Left cardiac atrium (tissue), 4 donors: ENCODE measurements around the gene MARCHF10. TPM values are rescaled to one million over a fixed set of nuclear protein-coding genes. Genes with fewer than 3 reads are reported as not detected.

Source experiments
- ATAC-seq, 2 donors: fragments of 200-7000 bp; cut with Tn5 transposase; one replicate each; pipeline ENCODE4 v1.9.1; 2020; ENCODE audit warnings: mild to moderate bottlenecking in 2 of 2, moderate library complexity in 2 of 2
- DNase-seq: peaks from one replicate; pipeline ENCODE4 v3.0.0-alpha.2; 2020
- intact Hi-C, 2 donors: fragments of 100-400 bp; cut with DNase I; formaldehyde crosslinking; loops; one replicate each; pipeline versions ENCODE4 v1.14.1 to v1.15.1; 2022 to 2023
- total RNA-seq, 2 donors: library from RNA; stranded (reverse); fragmentation: NEBNext Ultra II Directional; extraction: Animal tissue kit (Norgen Biotek cat#: 25700); gene quantifications; one replicate each; pipeline ENCODE4 v1.2.1, GENCODE V29; 2021
- donor health status: DM: no; HTN: yes; CAD: no.
- donor health status: DM: no; HTN: yes; CAD: no; lungs with severe emphysema.
- donor health status: DM: yes; HTN: yes; CAD: no.
- donor health status: Dilated cardiomyopathy.

MARCHF10 gene
- total RNA-seq, 2 donors from 2014 or later = not detected

GRCh38 chr17:62674841-62675240 lies 133.3 kb downstream of the MARCHF10 start:
- intact Hi-C loops = loop anchor here (10.0 kb wide), 1 partner anchor 730 kb away; no protein-coding TSS in a partner anchor
- ATAC-seq (no peak), DNase-seq (no peak)

DNA sequence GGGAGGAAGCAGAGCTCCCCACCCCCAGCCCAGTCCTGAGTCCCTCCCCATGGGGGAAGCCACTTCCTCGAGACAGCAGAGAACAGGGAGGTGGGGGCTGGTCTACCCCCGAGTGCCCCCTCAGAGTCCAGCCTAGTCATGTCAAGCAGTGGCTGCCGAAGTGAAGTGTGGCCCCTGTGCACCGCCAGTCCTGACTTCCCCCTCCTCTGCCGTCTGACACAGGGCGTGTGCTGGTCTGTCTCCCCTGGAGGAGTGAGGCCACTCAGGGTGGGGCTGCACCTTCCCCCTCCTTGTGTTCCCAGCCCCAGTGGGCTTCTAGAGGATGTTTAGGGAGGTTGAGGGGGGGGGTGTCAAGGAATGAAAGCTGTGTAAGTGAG lies 133.8 kb downstream of the MARCHF10 start:
- ATAC-seq = no peak
- intact Hi-C loops = loop anchor here (10.0 kb wide), 1 partner anchor 730 kb away; no protein-coding TSS in a partner anchor
- no peak for DNase-seq

- no peak for ATAC-seq
- DNase-seq = no peak
- intact Hi-C loops = loop anchor here (10.0 kb wide), 1 partner anchor 731 kb away; no protein-coding TSS in a partner anchor
Measured at GRCh38 chr17:62673614-62674362, 134.3 kb downstream of the MARCHF10 start.

GRCh38 chr17:62672957-62673356 lies 135.2 kb downstream of the MARCHF10 start:
- intact Hi-C loops = loop anchor here (10.0 kb wide), 1 partner anchor 732 kb away; no protein-coding TSS in a partner anchor
- ATAC-seq (no peak), DNase-seq (no peak)

DNA sequence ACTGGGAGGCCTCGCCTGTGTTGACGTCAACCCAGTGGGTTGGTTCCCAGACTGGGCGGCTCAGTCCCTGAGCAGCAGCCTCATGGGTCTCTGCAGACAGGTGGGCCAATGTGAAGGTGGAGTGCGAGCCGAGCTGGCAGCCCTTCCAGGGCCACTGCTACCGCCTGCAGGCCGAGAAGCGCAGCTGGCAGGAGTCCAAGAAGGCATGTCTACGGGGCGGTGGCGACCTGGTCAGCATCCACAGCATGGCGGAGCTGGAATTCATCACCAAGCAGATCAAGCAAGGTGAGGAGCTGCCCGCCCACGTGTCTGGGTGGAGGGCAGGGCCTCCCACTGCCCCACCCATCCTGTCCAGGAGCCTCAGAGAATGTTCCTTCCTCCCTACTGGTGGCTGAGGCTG lies 136.6 kb downstream of the MARCHF10 start:
- DNase-seq = no peak
- intact Hi-C loops = loop anchor here (10.0 kb wide), 1 partner anchor 733 kb away; no protein-coding TSS in a partner anchor
- ATAC-seq = no peak

DNA sequence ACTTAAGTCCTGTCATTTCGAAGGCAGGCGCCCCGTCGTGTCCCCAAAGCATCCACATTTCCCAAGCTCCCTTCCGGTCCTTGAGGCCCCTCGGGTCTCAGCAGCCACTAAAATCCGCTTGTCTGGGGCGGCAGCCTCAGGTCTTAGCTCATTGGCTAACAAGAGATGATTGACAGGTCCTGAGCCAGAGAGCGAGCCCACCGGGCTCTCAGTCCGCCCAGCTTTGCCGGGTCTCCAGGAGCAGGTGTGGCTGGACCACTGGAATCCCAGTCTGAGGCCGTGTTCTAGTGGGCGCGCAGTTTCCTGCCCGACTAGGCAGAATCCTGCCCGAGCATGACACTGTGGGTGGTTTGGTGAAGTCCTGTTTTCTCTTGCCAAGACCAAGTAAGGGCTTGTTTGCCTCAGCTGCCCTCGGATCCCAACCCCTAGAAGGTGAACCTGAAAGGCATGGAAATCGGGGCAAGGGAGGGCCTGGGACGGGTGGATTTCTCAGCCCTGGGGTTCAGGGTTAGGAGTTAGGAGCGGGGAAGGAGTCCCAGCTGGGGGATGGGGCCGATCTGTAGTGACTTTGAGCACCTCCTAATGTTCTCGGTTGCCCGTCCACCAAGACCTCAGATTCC lies 137.8 kb downstream of the MARCHF10 start:
- ATAC-seq = peak in 1 of 2 donors; percentile 11

GRCh38 chr17:62668091-62668804 lies 139.9 kb downstream of the MARCHF10 start:
- no peak for DNase-seq
- intact Hi-C loops = no loop called here
- no peak for ATAC-seq

More for the DNA sequence above, 137.8 kb downstream of the MARCHF10 start:
- no peak for DNase-seq
- intact Hi-C loops = loop anchor here (10.0 kb wide), 1 partner anchor 734 kb away; no protein-coding TSS in a partner anchor

- DNase-seq = no peak
- intact Hi-C loops = no loop called here
- ATAC-seq = no peak
Measured at GRCh38 chr17:62666801-62667591, 141.1 kb downstream of the MARCHF10 start.

DNA sequence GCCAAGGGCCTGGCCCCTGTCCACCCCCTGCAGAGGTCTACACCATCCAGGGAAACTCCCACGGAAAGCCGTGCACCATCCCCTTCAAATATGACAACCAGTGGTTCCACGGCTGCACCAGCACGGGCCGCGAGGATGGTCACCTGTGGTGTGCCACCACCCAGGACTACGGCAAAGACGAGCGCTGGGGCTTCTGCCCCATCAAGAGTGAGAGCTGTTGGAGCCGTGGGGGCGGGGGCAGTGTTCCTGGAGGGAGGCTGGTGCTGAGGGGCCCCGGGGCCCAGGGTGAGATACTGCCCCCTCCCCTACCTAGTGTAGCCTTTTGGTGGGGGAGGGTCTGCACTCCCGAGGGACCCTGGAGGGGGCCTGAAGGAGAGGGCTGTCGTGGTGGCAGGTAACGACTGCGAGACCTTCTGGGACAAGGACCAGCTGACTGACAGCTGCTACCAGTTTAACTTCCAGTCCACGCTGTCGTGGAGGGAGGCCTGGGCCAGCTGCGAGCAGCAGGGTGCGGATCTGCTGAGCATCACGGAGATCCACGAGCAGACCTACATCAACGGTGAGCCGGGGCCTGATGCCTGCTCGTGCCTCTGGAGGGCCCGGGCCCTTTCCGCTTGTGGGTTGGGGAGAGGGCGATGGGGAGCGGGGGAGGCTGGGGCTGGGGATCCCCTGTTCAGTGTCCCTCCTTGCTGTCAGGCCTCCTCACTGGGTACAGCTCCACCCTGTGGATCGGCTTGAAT lies 141.9 kb downstream of the MARCHF10 start:
- intact Hi-C loops = no loop called here
- ATAC-seq (no peak), DNase-seq (no peak)

GRCh38 chr17:62665599-62665998 lies 142.5 kb downstream of the MARCHF10 start:
- no peak for DNase-seq
- ATAC-seq = no peak
- intact Hi-C loops = no loop called here

DNA sequence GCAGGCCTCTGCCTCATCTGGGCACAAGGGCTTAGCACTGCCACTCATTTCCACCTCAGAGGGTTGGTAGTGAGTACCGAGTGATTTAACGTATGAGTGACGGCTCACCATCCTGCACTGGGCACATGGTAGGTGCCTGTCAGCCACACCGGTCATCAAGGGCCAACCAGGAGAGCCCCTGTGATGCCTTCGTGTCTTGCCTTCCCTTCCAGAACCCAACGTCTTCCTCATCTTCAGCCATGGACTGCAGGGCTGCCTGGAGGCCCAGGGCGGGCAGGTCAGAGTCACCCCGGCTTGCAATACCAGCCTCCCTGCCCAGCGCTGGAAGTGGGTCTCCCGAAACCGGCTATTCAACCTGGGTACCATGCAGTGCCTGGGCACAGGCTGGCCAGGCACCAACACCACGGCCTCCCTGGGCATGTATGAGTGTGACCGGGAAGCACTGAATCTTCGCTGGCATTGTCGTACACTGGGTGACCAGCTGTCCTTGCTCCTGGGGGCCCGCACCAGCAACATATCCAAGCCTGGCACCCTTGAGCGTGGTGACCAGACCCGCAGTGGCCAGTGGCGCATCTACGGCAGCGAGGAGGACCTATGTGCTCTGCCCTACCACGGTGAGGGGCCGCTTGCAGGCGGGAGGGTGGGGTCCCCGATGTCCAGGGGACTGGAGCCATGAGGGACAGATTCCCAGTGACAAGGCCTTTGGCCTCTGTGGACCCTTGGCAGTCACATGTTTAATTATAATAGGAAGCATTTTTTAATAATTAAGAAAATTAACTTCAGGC lies 143.6 kb downstream of the MARCHF10 start:
- ATAC-seq (no peak), DNase-seq (no peak)
- intact Hi-C loops = no loop called here

- no peak for DNase-seq
- intact Hi-C loops = no loop called here
- ATAC-seq = no peak
Measured at GRCh38 chr17:62663304-62663703, 144.8 kb downstream of the MARCHF10 start.

- no peak for ATAC-seq
- intact Hi-C loops = no loop called here
- no peak for DNase-seq
Measured at GRCh38 chr17:62662855-62663254, 145.3 kb downstream of the MARCHF10 start.

- intact Hi-C loops = no loop called here
- ATAC-seq (no peak), DNase-seq (no peak)
Measured at GRCh38 chr17:62661337-62661736, 146.8 kb downstream of the MARCHF10 start.

GRCh38 chr17:62660629-62661118 lies 147.4 kb downstream of the MARCHF10 start:
- DNase-seq (no peak), ATAC-seq (no peak)
- intact Hi-C loops = no loop called here

DNA sequence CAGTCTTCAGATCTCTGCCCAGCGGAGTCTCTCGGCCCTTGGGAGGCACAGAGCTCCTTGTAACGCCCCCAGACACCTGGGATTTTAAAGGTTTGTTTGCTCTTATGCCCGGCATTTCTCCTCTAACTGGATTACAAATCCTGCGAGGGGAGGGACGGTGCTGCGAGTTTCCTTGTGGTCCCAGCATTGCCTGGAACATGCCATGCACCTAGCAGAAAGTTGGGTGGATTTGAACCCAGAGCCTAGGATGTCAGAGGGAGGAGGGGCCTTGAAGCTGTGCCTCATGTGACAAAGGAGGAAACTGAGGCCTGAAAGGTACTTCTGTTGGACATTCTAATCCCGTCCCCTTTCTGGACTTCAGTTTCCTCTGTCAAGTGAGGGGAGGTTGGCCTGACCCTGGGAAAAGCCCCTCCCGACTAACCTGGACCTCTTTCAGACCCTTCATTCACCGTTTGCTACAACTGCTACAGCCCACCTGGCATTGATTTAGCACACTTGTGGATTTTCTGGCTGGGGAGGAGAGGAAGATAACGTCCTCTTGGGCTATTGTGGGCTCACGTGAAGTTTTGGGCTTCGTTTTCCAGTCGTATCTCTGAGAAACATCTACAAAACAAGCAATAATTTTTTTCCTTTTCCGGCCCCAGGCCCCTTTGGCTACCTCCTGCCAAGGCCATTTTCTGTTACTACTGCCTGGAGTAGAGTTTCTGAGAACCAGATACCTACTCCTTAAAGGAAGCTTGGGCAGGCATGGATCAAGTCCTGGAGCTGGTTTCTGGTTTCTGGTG lies 149.8 kb downstream of the MARCHF10 start:
- intact Hi-C loops = no loop called here
- ATAC-seq = no peak
- DNase-seq = no peak

DNA sequence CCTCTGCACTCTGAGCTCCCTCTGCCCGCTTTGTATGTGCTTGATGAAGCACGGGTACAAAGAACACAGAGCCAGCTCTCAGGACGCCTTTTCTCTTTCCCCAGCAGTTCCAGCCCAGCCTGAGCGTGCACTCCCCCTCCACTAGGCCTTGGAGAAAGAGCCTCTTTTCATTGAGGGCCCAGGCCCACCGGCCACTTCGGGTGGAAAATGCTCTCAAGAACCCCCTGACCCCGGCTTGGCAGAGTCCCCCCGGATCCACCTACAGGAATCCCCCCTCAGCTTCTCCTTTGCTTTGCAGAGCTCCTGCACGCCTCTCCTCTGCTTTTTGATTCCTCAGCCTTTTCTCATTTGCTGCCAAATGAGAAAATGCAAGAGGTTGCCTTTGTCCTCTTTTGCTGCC lies 150.4 kb downstream of the MARCHF10 start:
- no peak for ATAC-seq
- no peak for DNase-seq
- intact Hi-C loops = no loop called here
